ENCODE measurements around the gene RANBP9.

DNA sequence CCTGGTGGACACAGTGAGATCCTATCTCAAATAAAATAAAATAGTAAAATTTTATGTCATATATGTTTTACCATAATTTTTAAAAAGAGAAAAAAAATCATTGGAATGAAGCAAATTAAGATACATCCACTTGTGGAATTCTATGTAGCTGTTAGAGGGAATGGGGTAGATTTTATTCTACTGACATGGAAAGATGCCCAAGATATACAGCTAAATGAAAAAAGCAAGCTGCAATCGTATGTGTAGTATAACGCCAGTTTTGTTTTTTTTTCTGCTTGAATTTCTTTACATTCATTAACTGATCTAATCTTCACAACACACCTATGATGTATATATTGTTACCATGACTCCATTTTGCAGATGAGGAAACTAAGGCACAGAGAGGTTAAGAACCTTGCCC, 23.4 kb upstream of the RANBP9 start:
- TF ChIP-seq, protein P1, sequence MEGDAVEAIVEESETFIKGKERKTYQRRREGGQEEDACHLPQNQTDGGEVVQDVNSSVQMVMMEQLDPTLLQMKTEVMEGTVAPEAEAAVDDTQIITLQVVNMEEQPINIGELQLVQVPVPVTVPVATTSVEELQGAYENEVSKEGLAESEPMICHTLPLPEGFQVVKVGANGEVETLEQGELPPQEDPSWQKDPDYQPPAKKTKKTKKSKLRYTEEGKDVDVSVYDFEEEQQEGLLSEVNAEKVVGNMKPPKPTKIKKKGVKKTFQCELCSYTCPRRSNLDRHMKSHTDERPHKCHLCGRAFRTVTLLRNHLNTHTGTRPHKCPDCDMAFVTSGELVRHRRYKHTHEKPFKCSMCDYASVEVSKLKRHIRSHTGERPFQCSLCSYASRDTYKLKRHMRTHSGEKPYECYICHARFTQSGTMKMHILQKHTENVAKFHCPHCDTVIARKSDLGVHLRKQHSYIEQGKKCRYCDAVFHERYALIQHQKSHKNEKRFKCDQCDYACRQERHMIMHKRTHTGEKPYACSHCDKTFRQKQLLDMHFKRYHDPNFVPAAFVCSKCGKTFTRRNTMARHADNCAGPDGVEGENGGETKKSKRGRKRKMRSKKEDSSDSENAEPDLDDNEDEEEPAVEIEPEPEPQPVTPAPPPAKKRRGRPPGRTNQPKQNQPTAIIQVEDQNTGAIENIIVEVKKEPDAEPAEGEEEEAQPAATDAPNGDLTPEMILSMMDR (IDR thresholded peaks at IDR 0.05) = no peak
- TF ChIP-seq POLR2AphosphoS5 (IDR thresholded peaks at IDR 0.05) = no peak
- TF ChIP-seq POLR2A (IDR thresholded peaks at IDR 0.05) = no peak
